OCI-LY7 (cell line): ENCODE measurements around the gene ANKRD44.

Experiments used
- EZH2phosphoT487 ChIP-seq: fragments of 200-600 bp; sonication (generic); IDR thresholded peaks from 2 replicates; pipeline ENCODE4 v1.6.1; 2018; ENCODE audit warnings: low read depth, borderline replicate concordance, mild to moderate bottlenecking, mixed run types, antibody characterized with exemption, low read length, moderate library complexity, mixed read lengths
- TF ChIP-seq, protein P1 (sequence below): fragments of 200-600 bp; sonication (generic); conservative IDR thresholded peaks from 2 replicates; pipeline ENCODE4 v1.5.1; 2014; ENCODE audit warnings: mild to moderate bottlenecking, antibody characterized with exemption, low read length, moderate library complexity, mixed read lengths

- no peak for TF ChIP-seq EZH2phosphoT487
- TF ChIP-seq, protein P1, sequence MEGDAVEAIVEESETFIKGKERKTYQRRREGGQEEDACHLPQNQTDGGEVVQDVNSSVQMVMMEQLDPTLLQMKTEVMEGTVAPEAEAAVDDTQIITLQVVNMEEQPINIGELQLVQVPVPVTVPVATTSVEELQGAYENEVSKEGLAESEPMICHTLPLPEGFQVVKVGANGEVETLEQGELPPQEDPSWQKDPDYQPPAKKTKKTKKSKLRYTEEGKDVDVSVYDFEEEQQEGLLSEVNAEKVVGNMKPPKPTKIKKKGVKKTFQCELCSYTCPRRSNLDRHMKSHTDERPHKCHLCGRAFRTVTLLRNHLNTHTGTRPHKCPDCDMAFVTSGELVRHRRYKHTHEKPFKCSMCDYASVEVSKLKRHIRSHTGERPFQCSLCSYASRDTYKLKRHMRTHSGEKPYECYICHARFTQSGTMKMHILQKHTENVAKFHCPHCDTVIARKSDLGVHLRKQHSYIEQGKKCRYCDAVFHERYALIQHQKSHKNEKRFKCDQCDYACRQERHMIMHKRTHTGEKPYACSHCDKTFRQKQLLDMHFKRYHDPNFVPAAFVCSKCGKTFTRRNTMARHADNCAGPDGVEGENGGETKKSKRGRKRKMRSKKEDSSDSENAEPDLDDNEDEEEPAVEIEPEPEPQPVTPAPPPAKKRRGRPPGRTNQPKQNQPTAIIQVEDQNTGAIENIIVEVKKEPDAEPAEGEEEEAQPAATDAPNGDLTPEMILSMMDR, result no peak
Measured at GRCh38 chr2:197259470-197259999, 51.0 kb downstream of the ANKRD44 start.
